OCI-LY3 (cell line): Measurements from ENCODE around the gene SUZ12.
"Not testable (repeated sequence)": the region's sequence is repeated elsewhere in the genome, so short reads cannot be mapped to it uniquely, and the experiment has no call there.

Source experiments
- H2AFZ ChIP-seq: fragments of 200-600, 300-600 bp; shearing (Covaris generic); 2 replicates; pipeline ENCODE4 v1.6.0; 2014; ENCODE audit warnings: antibody characterized with exemption, low read depth, low read length
- H3K27ac ChIP-seq: fragments of 200-600, 300-600 bp; sonication (generic); 2 replicates; pipeline ENCODE4 v1.5.1; 2014; ENCODE audit warnings: mild to moderate bottlenecking, low read length, moderate library complexity, mixed read lengths
- H3K27me3 ChIP-seq: fragments of 200-600, 300-600 bp; sonication (generic); 2 replicates; pipeline ENCODE4 v1.6.1; 2014; ENCODE audit warnings: low read depth, low read length, mixed read lengths
- H3K36me3 ChIP-seq: fragments of 200-600, 300-600 bp; sonication (generic); replicated peaks from 2 replicates; pipeline ENCODE3; 2014; ENCODE audit warnings: low read depth, low read length, mixed read lengths
- H3K4me1 ChIP-seq: fragments of 300-600, 200-600 bp; sonication (generic); 2 replicates; pipeline ENCODE4 v1.6.1; 2014; ENCODE audit warnings: low read length, mixed read lengths
- H3K4me2 ChIP-seq: fragments of 200-600, 300-600 bp; sonication (generic); 2 replicates; pipeline ENCODE4 v1.6.1; 2014; ENCODE audit warnings: low read length, mixed read lengths
- H3K4me3 ChIP-seq: fragments of 300-600, 200-600 bp; sonication (generic); 2 replicates; pipeline ENCODE4 v1.5.1; 2014; ENCODE audit warnings: antibody characterized with exemption, mild to moderate bottlenecking, low read length, moderate library complexity
- H3K79me2 ChIP-seq: fragments of 300-600, 200-600 bp; shearing (Covaris generic); 2 replicates; pipeline ENCODE4 v1.6.1; 2014; ENCODE audit warnings: mild to moderate bottlenecking, low read length, mixed read lengths
- H3K9ac ChIP-seq: fragments of 300-600, 200-600 bp; shearing (Covaris generic); 2 replicates; pipeline ENCODE4 v1.6.0; 2014; ENCODE audit warnings: mild to moderate bottlenecking, low read length, moderate library complexity
- H3K9me3 ChIP-seq: fragments of 200-600, 300-600 bp; shearing (Covaris generic); 2 replicates; pipeline ENCODE4 v1.6.1; 2014; ENCODE audit warnings: low read length, mixed read lengths; ENCODE audit not compliant: insufficient read depth
- H4K20me1 ChIP-seq: fragments of 200-600, 300-600 bp; sonication (generic); 2 replicates; pipeline ENCODE4 v1.6.1; 2016; ENCODE audit warnings: low read length, mixed read lengths; ENCODE audit not compliant: insufficient read depth
- CTCF ChIP-seq: fragments of 200-600, 300-600 bp; sonication (generic); IDR thresholded peaks from 2 replicates; pipeline ENCODE4 v1.5.1; 2014; ENCODE audit warnings: antibody characterized with exemption, low read length, low read depth
- EZH2phosphoT487 ChIP-seq: fragments of 200-600 bp; shearing (Covaris generic); IDR thresholded peaks from 2 replicates; pipeline ENCODE4 v1.6.1; 2018; ENCODE audit warnings: antibody characterized with exemption, mixed run types, low read depth

The SUZ12 gene

DNA sequence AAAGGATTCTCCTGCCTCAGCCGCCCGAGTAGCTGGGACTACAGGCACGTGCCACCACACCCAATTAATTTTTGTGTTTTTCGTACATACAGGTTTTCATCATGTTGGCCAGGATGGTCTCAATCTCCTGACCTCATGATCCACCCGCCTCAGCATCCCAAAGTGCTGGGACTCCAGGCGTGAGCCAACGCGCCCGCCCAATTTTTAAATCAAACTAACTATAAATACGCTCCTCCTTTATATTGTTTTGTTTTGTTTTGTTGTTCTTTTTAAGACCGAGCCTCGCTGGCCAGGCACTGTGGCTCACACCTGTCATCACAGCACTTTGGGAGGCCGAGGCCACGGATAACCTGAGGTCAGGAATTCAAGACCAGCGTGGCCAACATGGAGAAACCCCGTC is 33.4 kb upstream of the SUZ12 start:
- Histone ChIP-seq H3K36me3 (peaks cover 3% of the 10 kb centered on the region), H3K4me1 (peaks cover 44% of the 10 kb centered on the region), H2AFZ (no peak overlapping the region), H4K20me1 (no peaks in the 10 kb centered on the region), H3K9ac (no peak overlapping the region), H3K79me2 (peaks cover 30% of the 10 kb centered on the region), H3K4me2 (no peak overlapping the region), H3K9me3 (no peaks in the 10 kb centered on the region), H3K27ac (peak overlapping the region; percentile 79; the same call in 1 of the 2 replicates), H3K27me3 (peaks cover 22% of the 10 kb centered on the region), H3K4me3 (no peak overlapping the region)
- TF ChIP-seq EZH2phosphoT487, result no peak
- no peak for TF ChIP-seq CTCF

- Histone ChIP-seq H4K20me1 (no peaks in the 10 kb centered on the region), H2AFZ (no peak overlapping the region), H3K79me2 (no peaks in the 10 kb centered on the region), H3K27ac (no peak overlapping the region), H3K9ac (no peak overlapping the region), H3K4me1 (peaks cover 44% of the 10 kb centered on the region), H3K36me3 (no peaks in the 10 kb centered on the region), H3K4me2 (peak overlapping the region; percentile 27), H3K9me3 (no peaks in the 10 kb centered on the region), H3K4me3 (no peak overlapping the region), H3K27me3 (peaks cover 43% of the 10 kb centered on the region)
- no peak for TF ChIP-seq CTCF
- TF ChIP-seq EZH2phosphoT487, result no peak
Measured at GRCh38 chr17:31907342-31907962, 29.4 kb upstream of the SUZ12 start.

- H3K27me3 ChIP-seq, result peaks cover 43% of the 10 kb centered on the region
- no peak overlapping the region for H3K4me3 ChIP-seq
- no peaks in the 10 kb centered on the region for H3K9me3 ChIP-seq
- no peaks in the 10 kb centered on the region for H4K20me1 ChIP-seq
- H3K79me2 ChIP-seq, result no peaks in the 10 kb centered on the region
- TF ChIP-seq CTCF (no peak), EZH2phosphoT487 (no peak)
- H3K27ac ChIP-seq, result no peak overlapping the region
- H3K4me2 ChIP-seq, result no peak overlapping the region
- H3K36me3 ChIP-seq, result no peaks in the 10 kb centered on the region
- no peak overlapping the region for H3K9ac ChIP-seq
- H2AFZ ChIP-seq, result no peak overlapping the region
- H3K4me1 ChIP-seq, result peaks cover 41% of the 10 kb centered on the region
Measured at GRCh38 chr17:31908386-31908785, 28.4 kb upstream of the SUZ12 start.

- not testable (repeated sequence) for H3K9ac ChIP-seq, H2AFZ ChIP-seq, H3K27ac ChIP-seq, H3K9me3 ChIP-seq, H4K20me1 ChIP-seq, H3K36me3 ChIP-seq, H3K79me2 ChIP-seq
- H3K4me2 ChIP-seq, result peak overlapping the region; percentile 57
- peak; percentile 44 for TF ChIP-seq CTCF
- H3K4me1 ChIP-seq, result peaks cover 20% of the 10 kb centered on the region
- peaks cover 37% of the 10 kb centered on the region for H3K27me3 ChIP-seq
- peak overlapping the region; percentile 55 for H3K4me3 ChIP-seq
Measured at GRCh38 chr17:31912705-31913104, 24.1 kb upstream of the SUZ12 start.
